NT2/D1 (cell line): ENCODE results near the gene ARHGAP23.

Experiments
- DNase-seq: peaks from one replicate; pipeline ENCODE4 v3.0.0-alpha.2; 2011; ENCODE audit warnings: low read depth, low spot score
- H3K27me3 ChIP-seq: 2 replicates; pipeline ENCODE4 v1.6.0; 2011; ENCODE audit warnings: mild to moderate bottlenecking; ENCODE audit not compliant: insufficient read length, insufficient read depth
- H3K36me3 ChIP-seq: 2 replicates; pipeline ENCODE4 v1.6.1; 2011; ENCODE audit warnings: mild to moderate bottlenecking, low read length, mixed read lengths; ENCODE audit not compliant: insufficient read depth, insufficient read length
- H3K4me1 ChIP-seq: 2 replicates; pipeline ENCODE4 v1.5.1; 2011; ENCODE audit not compliant: insufficient read depth, insufficient read length
- H3K4me3 ChIP-seq: 2 replicates; pipeline ENCODE4 v1.5.1; 2011; ENCODE audit warnings: low read depth; ENCODE audit not compliant: insufficient read length
- H3K9ac ChIP-seq: 2 replicates; pipeline ENCODE4 v1.6.0; 2011; ENCODE audit warnings: low read depth; ENCODE audit not compliant: insufficient read length
- H3K9me3 ChIP-seq: 2 replicates; pipeline ENCODE4 v1.5.1; 2011; ENCODE audit warnings: mild to moderate bottlenecking, low read length; ENCODE audit not compliant: insufficient read depth
- SUZ12 ChIP-seq: IDR thresholded peaks from 2 replicates; pipeline ENCODE4 v1.6.1; 2011; ENCODE audit not compliant: insufficient read length, insufficient read depth; ENCODE audit errors: extremely low read depth
- YY1 ChIP-seq: IDR thresholded peaks from 2 replicates; pipeline ENCODE4 v1.6.1; 2011; ENCODE audit not compliant: insufficient read length, insufficient read depth
- ZNF274 ChIP-seq: IDR thresholded peaks from 2 replicates; pipeline ENCODE4 v1.6.1; 2011; ENCODE audit warnings: mild to moderate bottlenecking, low read depth, low read length

Gene ARHGAP23

DNA sequence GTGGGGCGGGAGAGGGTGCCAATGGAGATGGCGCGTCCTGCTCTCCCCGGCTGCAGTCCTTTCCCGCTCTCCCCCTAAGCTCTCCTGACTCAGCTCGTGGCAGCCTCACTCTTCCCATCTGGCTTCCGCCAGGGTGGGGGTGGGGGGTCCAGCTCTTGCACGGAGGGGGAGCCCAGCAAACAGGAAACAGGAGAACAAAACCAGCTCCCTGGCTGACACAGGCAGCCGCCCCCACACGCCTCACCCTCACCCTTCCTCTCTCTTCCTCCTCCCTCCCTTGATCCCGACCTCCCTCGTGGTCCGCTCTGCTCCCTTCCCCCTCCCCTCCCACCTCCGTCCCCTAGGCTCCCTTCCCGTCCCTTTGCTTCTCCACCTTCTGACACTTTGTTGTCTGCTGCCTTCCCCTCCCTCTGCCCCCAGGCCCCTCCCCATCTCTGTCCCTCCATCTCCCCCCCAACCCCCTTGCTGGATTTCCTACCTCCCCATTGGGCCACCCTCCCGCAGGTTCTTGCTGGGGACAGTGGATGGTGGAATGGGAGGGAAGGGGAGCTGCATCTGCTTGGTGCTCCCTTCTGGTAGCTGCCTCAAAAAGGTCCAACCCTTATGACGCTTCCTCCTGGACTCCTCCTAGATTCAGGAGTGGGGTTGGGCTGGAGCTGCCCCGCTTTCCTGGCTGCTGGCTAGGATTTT is 23.7 kb downstream of the ARHGAP23 start:
- peaks cover 13% of the 10 kb centered on the region for H3K27me3 ChIP-seq
- peak overlapping the region; percentile 57 for H3K4me3 ChIP-seq
- DNase-seq: peak; percentile 75
- peak overlapping the region; percentile 83 for H3K9ac ChIP-seq
- H3K36me3 ChIP-seq: peaks cover 18% of the 10 kb centered on the region
- H3K4me1 ChIP-seq: peaks cover 44% of the 10 kb centered on the region
- TF ChIP-seq YY1: no peak
- no peak for TF ChIP-seq SUZ12
- no peak for TF ChIP-seq ZNF274
- no peaks in the 10 kb centered on the region for H3K9me3 ChIP-seq

DNA sequence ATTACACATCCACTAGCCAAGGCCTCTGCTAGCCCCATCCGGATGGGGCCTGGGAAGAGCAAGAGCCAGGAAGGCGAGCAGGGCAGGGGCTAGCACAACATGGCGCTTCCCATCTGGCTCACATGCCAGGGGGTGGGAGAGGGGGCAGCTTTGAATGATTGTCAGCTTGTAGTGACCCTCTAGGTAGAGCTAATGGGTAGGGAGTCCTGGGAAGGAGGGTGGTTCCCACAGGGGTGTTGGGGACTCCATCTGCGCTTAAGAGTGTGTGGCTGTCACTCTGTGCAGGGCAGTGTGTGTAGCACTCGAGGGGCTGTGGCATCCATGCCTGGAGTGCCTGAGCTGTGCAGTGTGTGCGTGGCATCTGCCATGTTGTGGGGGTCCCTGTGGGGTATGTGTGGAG is 24.5 kb downstream of the ARHGAP23 start:
- TF ChIP-seq SUZ12 (no peak), YY1 (no peak), ZNF274 (no peak)
- Histone ChIP-seq H3K27me3 (peaks cover 13% of the 10 kb centered on the region), H3K36me3 (peaks cover 20% of the 10 kb centered on the region), H3K4me1 (peaks cover 44% of the 10 kb centered on the region), H3K9me3 (no peaks in the 10 kb centered on the region), H3K4me3 (peak overlapping the region; percentile 42), H3K9ac (peak overlapping the region; percentile 75)
- no peak for DNase-seq

DNA sequence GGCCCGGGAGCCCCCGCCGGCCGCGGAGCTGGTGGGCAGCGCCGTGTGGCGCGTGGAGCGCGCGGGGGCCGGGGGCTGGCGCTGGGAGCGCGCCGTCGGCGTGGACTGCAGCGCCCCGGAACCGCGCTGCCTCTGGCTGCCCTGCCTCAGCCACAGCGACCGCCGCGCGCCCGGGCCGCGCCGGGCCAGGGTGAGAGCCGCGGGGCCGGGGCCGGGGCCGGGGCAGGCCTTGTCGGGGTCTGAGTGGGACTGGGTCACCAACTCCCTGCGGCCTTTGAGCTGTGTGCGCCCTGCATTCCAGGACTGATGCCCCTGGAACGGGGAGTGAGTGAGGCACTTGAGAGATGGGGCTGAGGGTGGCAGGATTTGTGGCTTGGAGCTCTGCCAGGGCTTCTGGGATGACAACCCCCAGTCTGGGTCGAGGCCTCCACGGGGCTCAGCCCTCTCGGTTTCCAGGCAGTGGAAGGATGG is 25.7 kb downstream of the ARHGAP23 start:
- peaks cover 41% of the 10 kb centered on the region for H3K4me1 ChIP-seq
- TF ChIP-seq SUZ12: no peak
- TF ChIP-seq YY1: no peak
- no peak for TF ChIP-seq ZNF274
- peak overlapping the region; percentile 42 for H3K4me3 ChIP-seq
- no peaks in the 10 kb centered on the region for H3K9me3 ChIP-seq
- DNase-seq: no peak
- peak overlapping the region; percentile 90 for H3K9ac ChIP-seq
- H3K36me3 ChIP-seq: peaks cover 29% of the 10 kb centered on the region
- H3K27me3 ChIP-seq: peaks cover 13% of the 10 kb centered on the region

DNA sequence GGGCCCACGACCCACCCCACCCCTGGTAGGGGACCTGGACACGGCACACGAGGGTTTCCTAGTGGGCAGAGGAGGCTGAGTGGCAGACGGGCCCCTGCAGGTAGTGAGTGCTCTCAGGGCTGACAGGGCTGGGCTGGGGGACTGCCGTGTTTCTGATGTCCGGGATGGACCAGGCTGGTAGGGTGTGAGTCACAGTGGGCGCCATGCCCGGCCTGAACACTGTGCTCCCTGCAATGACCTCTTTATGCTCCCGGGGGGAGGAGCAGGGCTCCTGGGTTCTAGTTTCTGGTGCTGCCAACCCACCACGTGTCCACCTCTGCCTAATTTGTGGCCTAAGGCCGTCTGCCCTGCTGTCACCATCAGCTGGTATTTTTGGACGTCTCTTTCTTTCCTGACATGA is 26.3 kb downstream of the ARHGAP23 start:
- DNase-seq: no peak
- Histone ChIP-seq H3K4me3 (peak overlapping the region; percentile 42), H3K27me3 (peaks cover 13% of the 10 kb centered on the region), H3K4me1 (peaks cover 39% of the 10 kb centered on the region), H3K36me3 (peaks cover 34% of the 10 kb centered on the region), H3K9ac (peak overlapping the region; percentile 90), H3K9me3 (no peaks in the 10 kb centered on the region)
- TF ChIP-seq YY1 (no peak), ZNF274 (no peak), SUZ12 (no peak)

DNA sequence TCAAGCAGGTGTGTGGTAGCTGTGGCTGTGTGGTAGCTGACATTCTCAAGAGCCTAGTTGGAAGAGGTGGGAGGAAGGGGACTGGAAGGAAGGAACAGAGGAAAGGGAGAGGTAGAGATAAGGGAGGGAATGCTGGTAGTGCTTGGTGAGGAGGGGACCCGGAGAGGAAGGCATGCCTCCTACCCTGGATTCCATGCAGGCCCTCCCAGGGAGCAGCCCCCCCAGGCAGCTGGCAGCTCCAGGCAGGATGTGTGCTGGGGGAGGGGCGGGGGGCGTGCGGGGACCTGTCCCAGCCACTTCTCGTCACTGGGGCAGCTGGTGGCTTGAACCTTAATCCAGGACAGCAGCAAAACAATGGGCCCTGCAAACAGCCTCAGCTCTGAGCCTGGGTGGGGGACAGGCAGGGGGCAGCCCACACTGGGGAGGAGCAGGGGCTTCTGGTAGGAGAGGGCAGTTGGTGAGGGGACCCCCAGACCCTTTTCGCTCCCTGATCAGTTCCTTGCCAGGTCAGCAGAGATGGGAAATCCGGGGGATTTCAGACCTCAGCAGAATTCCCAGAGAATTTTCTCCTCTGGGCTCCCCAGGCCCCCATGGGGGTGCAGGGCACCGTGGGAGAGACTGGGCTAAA is 27.1 kb downstream of the ARHGAP23 start:
- Histone ChIP-seq H3K9me3 (no peaks in the 10 kb centered on the region), H3K27me3 (peaks cover 13% of the 10 kb centered on the region), H3K36me3 (peaks cover 41% of the 10 kb centered on the region), H3K9ac (peak overlapping the region; percentile 38), H3K4me3 (no peak overlapping the region), H3K4me1 (peaks cover 42% of the 10 kb centered on the region)
- TF ChIP-seq ZNF274 (no peak), YY1 (no peak), SUZ12 (no peak)
- no peak for DNase-seq

DNA sequence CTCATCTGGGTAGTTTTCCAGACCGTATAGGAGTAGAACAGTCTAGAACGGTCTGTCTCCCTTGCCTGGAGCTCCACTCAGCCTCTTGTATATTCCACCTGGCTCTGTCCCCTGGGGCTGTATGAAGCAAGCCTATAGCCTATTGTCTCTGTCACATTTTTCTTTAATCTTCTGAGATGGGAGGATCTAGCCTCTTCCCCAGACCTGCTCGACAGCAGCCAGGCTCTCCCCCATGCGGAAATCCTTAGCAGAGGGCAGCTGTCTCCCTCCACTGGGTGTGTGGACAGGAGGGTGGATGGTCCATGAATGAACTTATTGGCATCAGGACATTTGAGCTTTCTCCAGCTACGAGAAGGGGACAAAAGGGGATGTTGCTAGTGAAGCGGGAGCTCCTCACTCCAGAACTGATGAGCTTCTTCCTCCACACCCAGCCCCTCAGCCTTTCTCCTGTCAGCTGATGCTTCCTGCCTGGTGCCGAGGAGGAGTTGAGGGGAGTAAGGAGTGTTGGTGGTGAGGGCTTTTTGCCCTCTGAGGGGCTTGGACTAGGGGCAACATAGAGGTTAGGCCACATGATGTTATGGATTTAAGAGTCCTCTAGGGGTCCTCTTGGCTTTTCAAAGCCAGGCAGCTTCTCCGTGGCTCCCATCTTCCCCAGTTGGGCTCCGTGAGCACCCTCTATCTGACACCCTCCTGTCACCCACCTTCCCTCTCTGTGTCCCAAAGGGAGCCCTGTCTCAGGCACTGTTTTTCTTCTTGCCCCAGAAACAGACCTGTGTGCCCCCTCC is 28.0 kb downstream of the ARHGAP23 start:
- DNase-seq: no peak
- peak overlapping the region; percentile 38 for H3K9ac ChIP-seq

More for the DNA sequence above, 28.0 kb downstream of the ARHGAP23 start:
- peaks cover 13% of the 10 kb centered on the region for H3K27me3 ChIP-seq
- H3K9me3 ChIP-seq: no peaks in the 10 kb centered on the region
- TF ChIP-seq SUZ12: no peak
- TF ChIP-seq ZNF274: no peak
- TF ChIP-seq YY1: no peak
- peaks cover 45% of the 10 kb centered on the region for H3K4me1 ChIP-seq
- no peak overlapping the region for H3K4me3 ChIP-seq
- H3K36me3 ChIP-seq: peaks cover 50% of the 10 kb centered on the region
